ENCODE measurements around the gene ARHGEF37.
"Not testable (repeated sequence)": the region's sequence is repeated elsewhere in the genome, so short reads cannot be mapped to it uniquely, and the experiment has no call there.

Gene ARHGEF37, protein sequence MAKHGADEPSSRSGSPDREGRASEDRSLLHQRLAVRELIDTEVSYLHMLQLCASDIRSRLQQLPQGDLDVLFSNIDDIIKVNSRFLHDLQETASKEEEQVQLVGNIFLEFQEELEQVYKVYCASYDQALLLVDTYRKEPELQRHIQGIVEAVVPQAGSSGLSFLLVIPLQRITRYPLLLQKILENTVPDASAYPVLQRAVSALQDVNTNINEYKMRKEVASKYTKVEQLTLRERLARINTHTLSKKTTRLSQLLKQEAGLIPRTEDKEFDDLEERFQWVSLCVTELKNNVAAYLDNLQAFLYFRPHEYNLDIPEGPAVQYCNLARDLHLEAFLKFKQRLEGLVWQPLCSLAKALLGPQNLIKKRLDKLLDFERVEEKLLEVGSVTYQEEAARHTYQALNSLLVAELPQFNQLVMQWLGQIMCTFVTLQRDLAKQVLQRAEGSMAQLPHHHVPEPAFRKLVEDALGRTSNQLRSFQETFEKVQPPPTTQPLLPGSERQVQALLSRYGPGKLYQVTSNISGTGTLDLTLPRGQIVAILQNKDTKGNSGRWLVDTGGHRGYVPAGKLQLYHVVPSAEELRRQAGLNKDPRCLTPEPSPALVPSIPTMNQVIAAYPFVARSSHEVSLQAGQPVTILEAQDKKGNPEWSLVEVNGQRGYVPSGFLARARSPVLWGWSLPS

DNA sequence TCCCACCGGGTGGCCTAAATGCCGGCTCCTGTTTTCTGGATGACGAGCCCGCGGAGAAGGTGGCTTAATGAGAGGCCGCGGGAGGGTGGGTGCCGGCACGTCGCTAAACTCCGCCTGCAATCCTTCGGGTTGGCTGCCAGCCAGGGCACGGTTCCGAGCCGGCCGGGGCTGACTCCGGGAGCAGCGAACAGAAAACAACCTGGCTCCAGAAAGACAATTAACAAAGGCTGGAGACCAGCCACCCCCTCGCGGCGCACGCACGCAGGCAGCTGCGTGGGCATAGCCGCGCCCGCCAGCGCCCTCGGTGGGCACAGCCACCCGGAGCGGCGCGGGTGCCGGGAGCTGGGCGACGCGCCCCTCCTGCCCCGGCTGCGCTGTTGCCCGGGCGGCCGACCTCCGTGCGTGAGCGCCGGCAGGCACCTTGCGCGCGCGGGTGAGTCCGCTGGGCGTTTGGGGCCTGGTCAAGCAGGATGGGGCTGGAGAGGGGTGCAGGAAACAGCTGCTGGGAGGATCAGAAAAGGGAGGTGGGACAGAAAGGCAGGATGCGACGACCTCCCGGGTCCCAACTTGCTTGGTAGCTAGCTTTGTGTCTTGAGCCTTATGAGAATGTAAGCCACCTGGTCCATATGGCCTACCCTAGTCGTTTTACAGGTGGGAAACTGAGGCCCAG is at the start of gene ARHGEF37:
TSS of gene ARHGEF37 (plus strand) at position 307 of the 670 bp plus-strand sequence. CDS start 16,272 bp downstream, outside the sequence.
- in situ Hi-C loops (cut with MboI; ENCODE audit: low pct_unique_long_range_greater_than_20kb, low sequenced_read_pairs): no loop called here
- DNase-seq: peak; percentile 19

DNA sequence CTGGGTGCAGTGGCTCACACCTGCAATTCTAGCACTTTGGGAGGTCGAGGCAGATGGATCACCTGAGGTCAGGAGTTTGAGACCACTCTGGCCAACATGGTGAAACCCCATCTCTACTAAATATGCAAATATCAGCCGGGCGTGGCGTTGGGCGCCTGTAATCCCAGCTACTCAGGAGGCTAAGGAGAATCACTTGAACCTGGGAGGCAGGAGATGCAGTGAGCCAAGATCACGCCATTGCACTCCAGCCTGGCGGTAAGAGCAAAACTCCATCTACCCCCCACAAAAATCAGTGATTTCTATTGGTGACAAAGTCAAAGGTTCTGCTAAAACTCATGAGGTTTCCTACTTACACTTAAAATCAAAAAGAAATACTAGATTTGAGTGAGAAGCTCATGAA is 48.9 kb upstream of the ARHGEF37 start:
- DNase-seq: no peak
- in situ Hi-C loops (cut with MboI; ENCODE audit: low pct_unique_long_range_greater_than_20kb, low sequenced_read_pairs): no loop called here

DNA sequence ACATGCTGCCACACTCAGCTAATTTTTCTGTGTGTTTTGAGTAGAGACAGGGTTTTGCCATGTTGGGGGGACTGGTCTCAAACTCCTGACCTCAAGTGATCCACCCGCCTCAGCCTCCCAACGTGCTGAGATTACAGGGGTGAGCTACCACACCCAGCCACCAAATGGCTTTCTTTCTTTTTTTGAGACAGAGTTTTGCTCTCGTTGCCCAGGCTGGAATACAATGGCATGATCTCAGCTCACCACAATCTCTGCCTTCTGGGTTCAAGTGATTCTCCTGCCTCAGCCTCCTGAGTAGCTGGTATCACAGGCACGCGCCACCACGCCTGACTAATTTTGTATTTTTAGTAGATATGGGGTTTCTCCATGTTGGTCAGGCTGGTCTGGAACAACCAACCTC is 45.5 kb upstream of the ARHGEF37 start:
- in situ Hi-C loops (cut with MboI; ENCODE audit: low pct_unique_long_range_greater_than_20kb, low sequenced_read_pairs); DNase-seq: not testable (repeated sequence)

DNA sequence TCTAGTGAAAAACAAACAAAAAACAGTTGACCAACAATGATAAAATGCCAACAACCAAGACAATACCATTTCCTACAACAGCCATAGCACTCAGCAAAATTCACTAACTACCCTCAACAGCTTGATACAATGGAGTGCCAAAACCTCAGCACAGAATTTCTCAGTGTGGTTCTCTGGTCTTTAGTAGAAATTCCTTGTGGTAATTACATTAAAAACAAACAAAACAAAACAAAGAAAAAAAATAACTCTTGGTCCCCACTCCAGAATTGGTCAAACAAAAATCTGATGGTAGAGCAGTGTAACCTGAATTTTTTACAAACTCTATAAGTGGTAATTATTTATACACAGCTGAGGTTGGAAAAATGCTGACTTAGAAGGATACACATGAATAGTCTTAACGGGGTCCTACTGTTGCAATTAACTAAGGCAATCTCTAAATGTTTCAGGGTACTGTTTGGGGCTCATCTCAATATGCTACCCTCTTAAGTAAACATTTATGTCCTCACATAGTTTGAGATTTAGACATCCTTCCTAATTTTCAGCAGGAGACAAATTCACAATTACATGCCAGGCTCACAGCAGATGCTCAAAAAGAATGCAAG is 43.8 kb upstream of the ARHGEF37 start:
- no peak for DNase-seq
- in situ Hi-C loops (cut with MboI; ENCODE audit: low pct_unique_long_range_greater_than_20kb, low sequenced_read_pairs): no loop called here

DNA sequence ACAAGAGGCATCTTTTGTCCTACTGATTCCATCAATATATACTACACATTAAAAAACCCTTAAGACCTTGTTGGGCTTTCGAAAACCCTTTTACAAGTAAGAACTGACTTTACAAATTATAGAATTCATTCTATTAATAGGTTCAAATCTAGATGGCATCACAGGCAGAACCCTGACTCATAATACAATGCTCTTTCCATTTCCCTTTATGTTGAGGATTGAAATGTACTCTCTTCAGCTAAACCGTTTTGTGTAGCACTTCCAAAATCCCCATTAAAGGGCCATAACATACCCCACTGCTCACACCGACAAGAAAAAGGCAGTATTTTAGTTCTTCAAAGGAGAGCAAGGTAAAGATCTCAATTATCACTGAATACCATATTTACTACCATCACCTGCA is 41.2 kb upstream of the ARHGEF37 start:
- no peak for DNase-seq
- in situ Hi-C loops (cut with MboI; ENCODE audit: low pct_unique_long_range_greater_than_20kb, low sequenced_read_pairs): no loop called here

DNA sequence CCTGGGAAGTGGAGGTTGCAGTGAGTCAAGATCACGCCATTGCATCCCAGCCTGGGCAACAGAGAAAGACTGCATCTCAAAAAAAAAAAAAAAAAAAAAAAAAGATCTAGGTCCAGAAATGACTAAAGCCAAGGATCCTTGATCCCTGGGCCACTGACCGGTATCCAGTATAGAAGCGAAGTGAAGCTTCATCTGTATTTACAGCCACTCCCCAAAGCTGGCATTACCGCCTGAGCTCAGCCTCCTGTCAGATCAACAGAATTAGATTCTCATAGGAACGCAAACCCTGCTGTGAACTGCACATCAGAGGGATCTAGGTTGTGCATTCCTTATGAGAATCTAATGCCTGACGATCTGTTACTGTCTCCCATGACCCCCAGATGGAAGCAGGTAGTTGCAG is 39.4 kb upstream of the ARHGEF37 start:
- no peak for DNase-seq
- in situ Hi-C loops (cut with MboI; ENCODE audit: low pct_unique_long_range_greater_than_20kb, low sequenced_read_pairs): no loop called here

DNA sequence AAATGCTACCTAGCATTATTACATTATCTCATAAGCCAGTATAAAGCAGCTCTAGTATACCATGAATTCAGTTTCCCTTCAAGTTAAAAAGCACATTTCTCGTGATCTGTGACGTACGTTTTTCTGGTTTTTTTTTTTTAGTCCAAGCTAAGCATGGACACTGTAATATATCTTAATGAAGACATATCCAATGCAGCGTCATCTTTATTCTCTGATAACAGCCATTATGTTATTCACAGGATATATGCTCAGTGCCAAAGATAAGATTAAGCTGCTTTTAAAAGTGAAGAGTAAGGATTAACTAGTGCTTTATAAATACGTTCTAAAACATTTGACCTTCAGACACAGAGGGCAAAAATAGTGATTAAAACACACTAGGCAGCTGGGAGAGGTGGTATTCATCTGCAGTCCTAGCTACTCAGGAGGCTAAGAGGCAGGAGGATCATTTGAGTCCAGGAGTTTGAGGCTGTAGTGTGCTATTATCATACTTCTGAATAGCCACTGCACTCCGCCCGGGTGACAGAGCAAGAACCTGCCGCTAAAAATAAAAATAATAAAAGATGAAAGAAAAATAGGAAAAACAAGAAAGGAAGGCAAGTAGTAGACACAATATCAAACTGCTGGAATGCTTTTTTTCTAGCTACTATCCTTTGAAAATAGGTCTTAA is 37.8 kb upstream of the ARHGEF37 start:
- in situ Hi-C loops (cut with MboI; ENCODE audit: low pct_unique_long_range_greater_than_20kb, low sequenced_read_pairs): no loop called here
- no peak for DNase-seq

DNA sequence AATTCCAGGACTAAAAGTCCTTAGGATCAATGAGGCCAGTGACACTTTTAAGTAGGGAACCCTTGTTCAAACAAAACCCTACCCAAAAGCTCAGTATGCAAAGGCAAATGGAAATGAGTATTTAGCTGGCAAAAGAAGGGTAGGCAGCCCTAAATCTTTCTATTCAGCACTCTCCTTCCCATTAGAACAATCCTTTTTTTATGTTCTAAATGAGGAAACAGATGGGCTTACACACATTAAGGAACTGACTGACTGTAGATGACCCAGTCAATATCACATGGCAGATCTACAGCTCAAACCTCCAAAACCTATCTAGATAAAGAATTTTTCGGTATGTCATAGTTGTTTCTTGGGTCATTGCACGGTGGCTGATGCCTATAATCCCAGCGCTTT is 37.3 kb upstream of the ARHGEF37 start:
- in situ Hi-C loops (cut with MboI; ENCODE audit: low pct_unique_long_range_greater_than_20kb, low sequenced_read_pairs): no loop called here
- DNase-seq: peak; percentile 53

DNA sequence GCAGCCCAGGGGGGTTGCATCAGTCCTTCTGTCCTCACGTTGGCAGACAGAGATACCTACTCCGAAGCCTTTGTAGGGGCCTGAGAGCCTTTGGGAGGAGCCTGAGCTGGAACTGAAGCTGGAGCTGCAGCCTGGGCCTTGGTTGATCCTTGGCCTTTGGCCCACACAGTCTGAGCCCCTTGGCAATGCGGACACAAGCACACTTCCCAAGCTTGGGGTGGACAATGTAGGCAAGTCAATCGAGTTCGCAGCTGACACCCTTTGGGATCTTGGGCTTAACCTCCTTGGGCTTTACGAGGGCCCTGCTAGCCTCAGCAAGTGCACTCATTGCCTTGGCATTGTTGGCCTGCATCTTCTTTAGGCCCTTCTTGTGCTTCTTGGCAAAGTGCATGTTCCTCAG is 36.0 kb upstream of the ARHGEF37 start:
- DNase-seq: no peak
- in situ Hi-C loops (cut with MboI; ENCODE audit: low pct_unique_long_range_greater_than_20kb, low sequenced_read_pairs): no loop called here

DNA sequence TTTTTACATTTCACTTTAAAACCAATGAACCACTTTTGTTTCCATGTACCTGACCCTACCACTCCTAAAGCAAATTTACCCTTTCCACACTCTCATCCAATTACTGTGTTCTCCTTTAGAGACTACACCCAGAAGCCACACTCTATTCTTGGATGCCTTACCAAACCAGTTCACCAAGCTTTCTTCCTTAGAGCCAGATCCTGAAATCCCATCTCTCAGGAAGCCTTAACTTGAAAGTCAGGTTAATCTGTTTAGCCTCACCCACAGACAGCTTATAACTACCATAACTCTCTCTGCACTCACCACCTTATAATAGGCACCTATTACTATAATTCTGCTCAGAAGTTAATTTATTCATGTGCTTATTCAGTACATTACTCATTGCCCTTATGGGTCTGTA is 34.3 kb upstream of the ARHGEF37 start:
- in situ Hi-C loops (cut with MboI; ENCODE audit: low pct_unique_long_range_greater_than_20kb, low sequenced_read_pairs): no loop called here
- DNase-seq: no peak

DNA sequence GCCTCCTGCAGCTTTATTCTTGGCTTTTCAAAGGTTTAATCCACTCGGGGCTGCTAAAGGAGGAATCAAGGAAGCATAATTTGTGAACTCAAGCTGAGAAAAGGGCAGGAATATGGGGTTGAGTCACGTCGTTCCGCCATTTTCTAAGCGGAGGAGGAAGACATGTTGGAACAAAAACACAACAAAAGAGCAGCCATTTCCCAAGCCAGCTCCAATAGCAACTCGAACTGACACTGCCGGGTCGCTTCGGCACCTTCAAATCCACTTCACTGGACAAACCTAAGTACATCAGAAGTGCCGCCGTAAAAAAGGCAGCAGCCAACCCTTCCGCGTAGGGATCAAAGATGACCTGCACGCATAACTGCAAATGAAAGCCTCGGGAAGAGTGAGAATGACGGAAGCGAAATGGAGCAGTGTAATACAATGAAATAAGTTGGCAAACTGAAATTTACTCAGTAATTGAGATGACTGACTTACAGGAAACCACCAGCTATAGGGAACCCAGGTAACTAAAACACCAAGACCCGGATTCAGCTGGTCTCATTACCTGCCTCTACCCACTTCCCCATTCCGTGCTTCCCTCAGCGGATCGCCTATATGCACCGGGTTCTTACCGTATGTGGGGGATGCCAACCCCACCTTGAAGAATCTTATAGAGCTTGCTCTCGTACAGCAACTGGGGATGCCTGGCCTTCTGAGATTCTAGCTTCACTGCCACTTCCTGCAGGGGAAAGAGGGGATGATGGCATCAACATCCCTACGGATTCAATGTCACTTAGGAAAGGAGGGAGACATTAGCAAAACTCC is 31.6 kb upstream of the ARHGEF37 start:
- in situ Hi-C loops (cut with MboI; ENCODE audit: low pct_unique_long_range_greater_than_20kb, low sequenced_read_pairs): loop anchor here (10.0 kb wide), 1 partner anchor 105 kb away; no protein-coding TSS in a partner anchor
- DNase-seq: peak; percentile 74

DNA sequence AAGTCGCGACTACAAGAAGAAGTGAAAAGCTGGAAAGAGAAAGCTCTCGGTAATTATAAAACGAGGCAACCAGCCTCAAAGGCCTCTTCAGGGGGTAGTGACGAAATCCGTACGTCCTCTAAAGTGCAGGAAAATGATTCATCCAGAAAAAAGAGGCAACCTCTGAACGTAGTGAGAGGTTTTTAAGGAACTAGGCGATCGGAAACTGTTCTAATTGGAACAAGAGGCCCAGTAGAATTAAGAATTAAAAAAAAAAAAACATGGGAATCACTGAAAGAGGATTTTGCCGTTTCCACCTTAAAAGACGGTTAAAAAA is 31.1 kb upstream of the ARHGEF37 start:
- no peak for DNase-seq
- in situ Hi-C loops (cut with MboI; ENCODE audit: low pct_unique_long_range_greater_than_20kb, low sequenced_read_pairs): loop anchor here (10.0 kb wide), 1 partner anchor 105 kb away; no protein-coding TSS in a partner anchor

DNA sequence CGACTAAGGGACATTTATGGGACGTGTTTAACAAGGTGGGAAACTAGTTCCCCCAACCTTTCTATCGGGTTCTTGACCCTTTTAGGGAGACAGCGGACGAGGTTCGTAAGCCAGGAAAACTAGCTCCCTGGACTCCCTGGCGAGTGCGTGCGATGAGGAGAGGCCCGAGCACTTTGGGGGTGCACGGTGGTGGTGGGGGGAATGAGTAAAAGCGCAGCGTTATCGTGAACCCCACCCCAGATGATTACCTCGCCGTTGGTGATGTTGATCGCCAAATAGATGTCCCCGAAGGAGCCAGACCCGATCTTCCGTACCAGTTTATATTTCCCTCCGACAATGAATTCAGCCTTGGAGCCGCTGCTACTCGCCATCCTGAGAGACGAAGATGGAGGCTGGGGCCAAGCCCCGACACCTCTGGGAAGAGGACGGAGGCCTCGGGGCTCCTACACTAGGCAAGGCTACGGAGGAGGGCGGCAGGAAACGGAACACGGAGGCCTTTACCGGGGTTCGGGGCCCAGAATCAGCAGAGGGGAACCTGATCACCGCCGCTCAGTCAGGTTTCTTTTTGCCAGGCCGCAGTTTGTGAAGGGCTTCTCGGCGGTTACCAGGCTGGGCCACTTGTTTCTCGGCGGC is 30.6 kb upstream of the ARHGEF37 start:
- no peak for DNase-seq
- in situ Hi-C loops (cut with MboI; ENCODE audit: low pct_unique_long_range_greater_than_20kb, low sequenced_read_pairs): loop anchor here (10.0 kb wide), 1 partner anchor 106 kb away; no protein-coding TSS in a partner anchor

DNA sequence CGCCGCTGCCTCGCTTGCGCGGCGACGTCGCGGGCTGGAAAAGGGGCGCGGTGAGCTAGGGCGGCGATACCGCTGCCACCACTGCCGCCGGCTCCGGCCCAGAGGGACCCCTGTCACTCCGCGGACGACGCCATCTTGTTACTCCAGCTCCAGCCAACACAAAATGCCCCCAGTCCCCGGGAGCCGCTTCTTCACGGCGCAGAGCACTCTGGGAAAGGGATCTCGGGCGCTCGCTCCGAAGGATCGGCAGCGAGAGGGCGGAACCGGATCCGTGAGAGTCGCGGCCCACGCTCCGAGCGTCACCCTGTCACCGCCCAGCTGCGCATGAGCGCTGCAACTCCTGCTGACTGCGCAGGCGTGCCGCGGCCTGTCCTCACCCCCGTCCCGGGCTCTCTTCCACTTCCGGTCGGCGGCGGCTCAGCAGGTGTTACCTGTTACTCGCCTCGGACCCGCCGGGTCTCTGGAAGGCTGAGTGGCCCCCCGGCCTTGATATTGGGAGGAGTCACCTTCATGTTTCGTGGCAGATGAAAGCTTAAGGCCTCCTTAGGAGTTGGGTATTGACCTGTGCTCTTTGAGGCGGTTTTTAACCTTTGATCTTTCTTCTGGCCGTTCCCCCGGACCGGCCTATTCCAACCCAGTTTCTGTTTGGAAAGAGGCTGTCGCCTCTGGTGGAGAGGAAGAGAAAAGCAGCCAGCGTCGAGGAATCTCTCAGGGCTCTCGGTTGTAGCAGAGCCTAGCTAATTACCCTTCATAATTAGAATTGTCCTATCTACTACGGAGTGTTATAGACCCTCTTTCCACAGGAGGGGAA is 29.9 kb upstream of the ARHGEF37 start, which contains the start of gene CSNK1A1:
TSS of gene CSNK1A1 (minus strand) at position 213 of the 811 bp plus-strand sequence. CDS start 475 bp downstream, outside the sequence.
- in situ Hi-C loops (cut with MboI; ENCODE audit: low pct_unique_long_range_greater_than_20kb, low sequenced_read_pairs): loop anchor here (10.0 kb wide), 1 partner anchor 107 kb away; no protein-coding TSS in a partner anchor

DNA sequence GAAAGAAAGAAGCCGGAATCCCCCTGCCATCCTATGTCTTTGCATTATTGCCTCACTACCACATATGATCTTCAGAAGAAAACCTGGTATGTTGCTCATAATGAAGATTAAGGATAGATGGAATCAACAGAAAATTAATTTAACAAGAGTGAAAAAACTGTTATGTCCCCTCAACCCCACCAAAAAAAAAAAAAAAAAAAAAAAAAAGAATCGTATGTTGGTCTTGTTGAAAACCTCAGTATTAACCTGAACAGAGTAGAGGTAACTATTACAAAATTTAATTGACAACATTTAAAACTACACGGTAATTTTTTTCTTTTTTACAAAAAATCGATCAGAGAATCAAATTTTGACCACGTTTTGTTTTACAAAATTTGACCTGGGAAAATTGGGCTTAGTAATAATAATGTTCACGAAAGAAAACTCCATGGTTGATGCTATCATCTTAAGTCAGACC is 29.2 kb upstream of the ARHGEF37 start:
- DNase-seq: no peak
- in situ Hi-C loops (cut with MboI; ENCODE audit: low pct_unique_long_range_greater_than_20kb, low sequenced_read_pairs): loop anchor here (10.0 kb wide), 1 partner anchor 107 kb away; no protein-coding TSS in a partner anchor

More for the DNA sequence above, 29.9 kb upstream of the ARHGEF37 start, which contains the start of gene CSNK1A1:
- DNase-seq: peak; percentile 99

DNA sequence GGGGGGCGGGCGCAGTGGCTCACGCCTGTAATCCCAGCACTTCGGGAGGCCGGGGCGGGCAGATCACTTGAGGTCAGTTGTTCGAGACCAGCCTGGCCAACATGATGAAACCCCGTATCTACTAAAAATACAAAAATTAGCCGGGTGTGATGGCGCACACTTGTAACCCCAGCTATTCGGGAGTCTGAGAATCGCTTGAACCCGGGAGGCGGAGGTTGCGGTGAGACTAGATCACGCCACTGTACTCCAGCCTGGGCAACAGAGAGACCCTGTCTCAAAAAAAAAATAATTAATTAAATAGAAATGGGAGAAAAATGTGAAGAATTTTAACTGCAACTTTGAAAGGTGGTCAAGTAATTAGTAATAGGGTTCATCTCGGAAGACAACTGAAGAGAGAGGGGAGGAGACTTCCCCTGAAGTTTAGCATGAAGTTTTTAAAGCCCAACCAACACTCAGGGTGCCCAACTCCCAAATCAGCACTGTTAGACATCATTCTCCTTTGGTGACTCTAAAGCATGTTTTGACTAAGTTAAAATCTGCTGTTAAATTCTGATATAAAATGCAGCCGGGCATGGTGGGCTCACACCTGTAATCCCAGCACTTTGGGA is 28.6 kb upstream of the ARHGEF37 start:
- in situ Hi-C loops (cut with MboI; ENCODE audit: low pct_unique_long_range_greater_than_20kb, low sequenced_read_pairs): loop anchor here (10.0 kb wide), 1 partner anchor 108 kb away; no protein-coding TSS in a partner anchor
- no peak for DNase-seq
